Transverse colon (tissue), 4 donors: ENCODE results near the gene IQSEC2.

ENCODE experiments used
- POLR2A ChIP-seq: fragments of 450-650 bp; IDR thresholded peaks from one replicate; pipeline ENCODE4 v1.6.1; 2016; ENCODE audit warnings: antibody characterized with exemption, mild to moderate bottlenecking, moderate library complexity
- POLR2AphosphoS5 ChIP-seq, 3 donors: sonication (generic); formaldehyde crosslinking; IDR thresholded peaks; one replicate each; pipeline ENCODE4 v1.6.1; 2016; ENCODE audit warnings: antibody characterized with exemption in 3 of 3
- TF ChIP-seq, protein P1 (sequence below), 5 experiments: fragments of 200-600 bp in 3 of 5; fragments of 450-650 bp in 2 of 5; sonication (generic) in 3 of 5; IDR thresholded peaks; 1 replicate in 2 of 5; 2 replicates in 3 of 5; pipeline ENCODE4 v1.5.1; 2016 to 2017; ENCODE audit warnings: antibody characterized with exemption in 5 of 5, inconsistent platforms in 3 of 5, mild to moderate bottlenecking in 2 of 5, moderate library complexity in 1 of 5

DNA sequence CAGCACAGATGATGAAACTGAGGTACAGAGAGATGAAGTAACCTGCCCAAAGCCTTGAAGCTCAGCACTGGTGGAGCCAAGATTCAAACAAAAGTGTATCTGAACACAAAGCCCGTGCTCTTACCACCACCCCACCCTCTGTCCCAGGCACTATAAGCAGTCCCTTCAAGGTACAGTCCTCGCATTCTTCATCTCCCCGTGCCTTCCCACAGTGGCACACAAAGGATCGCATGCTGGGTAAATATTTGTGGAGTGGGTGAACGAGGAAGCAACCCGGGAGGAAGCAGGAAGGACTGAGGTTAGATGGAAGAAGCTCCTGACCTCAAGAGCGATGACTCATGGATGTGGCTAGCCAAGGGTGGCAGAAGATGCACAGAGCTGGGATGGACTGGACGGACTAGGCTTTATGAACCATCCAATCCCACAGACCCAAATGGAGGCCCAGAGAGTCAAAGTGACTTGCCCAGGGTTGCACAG lies 18.4 kb downstream of the IQSEC2 start:
- TF ChIP-seq POLR2A (no peak), POLR2AphosphoS5 (IDR thresholded peaks at IDR 0.05) (no peak)
- TF ChIP-seq, protein P1, sequence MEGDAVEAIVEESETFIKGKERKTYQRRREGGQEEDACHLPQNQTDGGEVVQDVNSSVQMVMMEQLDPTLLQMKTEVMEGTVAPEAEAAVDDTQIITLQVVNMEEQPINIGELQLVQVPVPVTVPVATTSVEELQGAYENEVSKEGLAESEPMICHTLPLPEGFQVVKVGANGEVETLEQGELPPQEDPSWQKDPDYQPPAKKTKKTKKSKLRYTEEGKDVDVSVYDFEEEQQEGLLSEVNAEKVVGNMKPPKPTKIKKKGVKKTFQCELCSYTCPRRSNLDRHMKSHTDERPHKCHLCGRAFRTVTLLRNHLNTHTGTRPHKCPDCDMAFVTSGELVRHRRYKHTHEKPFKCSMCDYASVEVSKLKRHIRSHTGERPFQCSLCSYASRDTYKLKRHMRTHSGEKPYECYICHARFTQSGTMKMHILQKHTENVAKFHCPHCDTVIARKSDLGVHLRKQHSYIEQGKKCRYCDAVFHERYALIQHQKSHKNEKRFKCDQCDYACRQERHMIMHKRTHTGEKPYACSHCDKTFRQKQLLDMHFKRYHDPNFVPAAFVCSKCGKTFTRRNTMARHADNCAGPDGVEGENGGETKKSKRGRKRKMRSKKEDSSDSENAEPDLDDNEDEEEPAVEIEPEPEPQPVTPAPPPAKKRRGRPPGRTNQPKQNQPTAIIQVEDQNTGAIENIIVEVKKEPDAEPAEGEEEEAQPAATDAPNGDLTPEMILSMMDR (IDR thresholded peaks at IDR 0.05), result no peak
